Endothelial cell of umbilical vein (primary cell): ENCODE measurements around the gene CTDP1. TPM values are rescaled to one million over a fixed set of nuclear protein-coding genes. Genes with fewer than 3 reads are reported as not detected.

Source experiments
- BruUV-seq: library from RNA; stranded (reverse); fragments of 400-500 nt; replicated peaks from 2 replicates; lab custom pipeline; 2021; lab: Mats Ljungman, UMichigan
- CTCF ChIA-PET: fragments of 300-600, 350-600 bp; sonication (Branson Sonifier 250); formaldehyde crosslinking; loops from one replicate; lab custom pipeline; 2021; ENCODE audit warnings: antibody characterized with exemption, inconsistent platforms; lab: Charles Lee
- POLR2A ChIA-PET: fragments of 300-600, 350-600 bp; sonication (Branson Sonifier 250); formaldehyde crosslinking; loops from one replicate; lab custom pipeline; 2021; ENCODE audit warnings: antibody characterized with exemption, inconsistent platforms; lab: Charles Lee
- DNase-seq: peaks from one replicate; pipeline ENCODE4 v3.0.0-alpha.2; 2011; ENCODE audit warnings: low read depth, low spot score
- FAIRE-seq: peaks from 2 replicates; lab custom pipeline; 2011; peaks lifted over from hg19 to GRCh38; lab: Jason Lieb, UNC
- H2AFZ ChIP-seq: 2 replicates; pipeline ENCODE4 v1.6.0; 2012; ENCODE audit warnings: low read depth, low read length, control low read depth, inconsistent platforms
- H3K27ac ChIP-seq: 2 replicates; pipeline ENCODE4 v1.5.1; 2011; ENCODE audit warnings: low read depth, mild to moderate bottlenecking, control low read depth, low read length, moderate library complexity; ENCODE audit not compliant: insufficient read depth
- H3K27me3 ChIP-seq, 2 experiments: 2 replicates each; pipeline versions ENCODE4 v1.6.0 to v1.6.1; 2011; ENCODE audit warnings: low read length in 2 of 2, mixed read lengths in 1 of 2; ENCODE audit not compliant: control insufficient read depth in 2 of 2, insufficient read depth in 2 of 2
- H3K36me3 ChIP-seq, 2 experiments: 2 replicates in 1 of 2; 3 replicates in 1 of 2; pipeline ENCODE4 v1.5.1; 2011; ENCODE audit warnings: low read length in 2 of 2, mild to moderate bottlenecking in 1 of 2, moderate library complexity in 1 of 2; ENCODE audit not compliant: control insufficient read depth in 2 of 2, insufficient read depth in 2 of 2; ENCODE audit errors: extremely low read depth in 1 of 2
- H3K4me1 ChIP-seq: 3 replicates; pipeline ENCODE4 v1.5.1; 2011; ENCODE audit warnings: mild to moderate bottlenecking, low read length; ENCODE audit not compliant: control insufficient read depth, insufficient read depth; ENCODE audit errors: extremely low read depth
- H3K4me2 ChIP-seq: 2 replicates; pipeline ENCODE4 v1.6.1; 2011; ENCODE audit warnings: low read length, control low read depth, mixed read lengths; ENCODE audit not compliant: insufficient read depth
- H3K4me3 ChIP-seq, 3 experiments: fragments of 200-600 bp in 1 of 3; sonication (generic), shearing (Covaris generic) in 1 of 3; replicated peaks in 1 of 3; 2 replicates each; pipeline ENCODE4 v1.5.1; 2011 to 2016; ENCODE audit warnings: control low read depth in 3 of 3, low read length in 3 of 3, mild to moderate bottlenecking in 2 of 3, inconsistent platforms in 1 of 3, low read depth in 1 of 3, moderate library complexity in 1 of 3; ENCODE audit not compliant: insufficient read depth in 1 of 3
- H3K79me2 ChIP-seq: 2 replicates; pipeline ENCODE4 v1.6.0; 2012; ENCODE audit warnings: low read length, inconsistent platforms; ENCODE audit not compliant: control insufficient read depth, insufficient read depth
- H3K9ac ChIP-seq: replicated peaks from 2 replicates; pipeline ENCODE3; 2011; ENCODE audit warnings: low read length, control low read depth; ENCODE audit not compliant: insufficient read depth; ENCODE audit errors: extremely low read depth
- H3K9me1 ChIP-seq: replicated peaks from 3 replicates; pipeline ENCODE4 v1.6.0; 2011; ENCODE audit warnings: mild to moderate bottlenecking, low read length; ENCODE audit not compliant: control insufficient read depth, insufficient read depth; ENCODE audit errors: extremely low read depth
- H3K9me3 ChIP-seq: replicated peaks from 2 replicates; pipeline ENCODE4 v1.5.1; 2012; ENCODE audit warnings: low read length, inconsistent platforms; ENCODE audit not compliant: control insufficient read depth, insufficient read depth
- H4K20me1 ChIP-seq: replicated peaks from 2 replicates; pipeline ENCODE3; 2011; ENCODE audit warnings: mild to moderate bottlenecking, low read length; ENCODE audit not compliant: control insufficient read depth, insufficient read depth; ENCODE audit errors: extremely low read depth
- CTCF ChIP-seq, 2 donors: IDR thresholded peaks; 1 replicate in 1 of 2; 2 replicates in 1 of 2; pipeline ENCODE4 v1.5.1; 2011; ENCODE audit warnings: low read length in 2 of 2, mild to moderate bottlenecking in 2 of 2, moderate library complexity in 2 of 2, control low read depth in 1 of 2, inconsistent platforms in 1 of 2, low read depth in 1 of 2; ENCODE audit not compliant: insufficient read depth in 1 of 2; ENCODE audit errors: extremely low read depth in 1 of 2
- EZH2 ChIP-seq: IDR thresholded peaks from 2 replicates; pipeline ENCODE4 v1.6.1; 2012; ENCODE audit warnings: borderline replicate concordance, low read depth, mild to moderate bottlenecking, moderate library complexity, low read length, inconsistent platforms; ENCODE audit not compliant: severe bottlenecking
- FOS ChIP-seq: IDR thresholded peaks from 2 replicates; pipeline ENCODE4 v1.6.1; 2011; ENCODE audit warnings: mild to moderate bottlenecking, low read length, moderate library complexity, borderline replicate concordance; ENCODE audit not compliant: insufficient read depth
- GATA2 ChIP-seq: IDR thresholded peaks from 2 replicates; pipeline ENCODE4 v1.7.0; 2011; ENCODE audit warnings: low read depth, mild to moderate bottlenecking, moderate library complexity, mixed read lengths, low read length; ENCODE audit not compliant: insufficient read length, insufficient read depth
- MYC ChIP-seq: IDR thresholded peaks from one replicate; pipeline ENCODE4 v1.6.1; 2011; ENCODE audit warnings: mild to moderate bottlenecking, low read depth, low read length
- dilution Hi-C: fragments of 300-500 bp; cut with MboI; formaldehyde crosslinking; loops from one replicate; pipeline ENCODE4 v1.15.0; 2019; ENCODE audit warnings: low sequenced_read_pairs; ENCODE audit not compliant: extremely low pct_ligation_motif_present
- intact Hi-C: fragments of 100-400 bp; cut with micrococcal nuclease; formaldehyde crosslinking; loops from one replicate; pipeline ENCODE4 v1.10.0; 2022
- polyA plus RNA-seq, 4 experiments: library from polyadenylated mRNA; depleted of rRNA in 3 of 4; stranded (reverse) in 3 of 4; unstranded in 1 of 4; fragments of >200 nt; gene quantifications; 2 replicates each; pipeline versions ENCODE4 v1.2.1 to v1.2.3, GENCODE V29; 2011 to 2012; ENCODE audit warnings: missing spikeins in 1 of 4
- total RNA-seq: library from RNA; stranded (reverse); gene quantifications from 2 replicates; pipeline ENCODE4 v1.2.3, GENCODE V29; 2021
- TF ChIP-seq, protein P1 (sequence below): IDR thresholded peaks from 2 replicates; pipeline ENCODE4 v1.6.1; 2011; ENCODE audit not compliant: insufficient read depth, insufficient read length

The CTDP1 gene
- total and polyA plus RNA-seq, 2 donors (not counting 3 experiments of a cell fraction or from before 2014, with no cell fraction given): 15.3 to 27.6 TPM

- CTCF ChIA-PET: no interaction called here
- intact Hi-C loops (no loop called here), dilution Hi-C loops (no loop called here)
- BruUV-seq: no TSS peak
- POLR2A ChIA-PET: no interaction called here
- no peak for TF ChIP-seq GATA2
- TF ChIP-seq, protein P1, sequence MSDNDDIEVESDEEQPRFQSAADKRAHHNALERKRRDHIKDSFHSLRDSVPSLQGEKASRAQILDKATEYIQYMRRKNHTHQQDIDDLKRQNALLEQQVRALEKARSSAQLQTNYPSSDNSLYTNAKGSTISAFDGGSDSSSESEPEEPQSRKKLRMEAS: no peak
- no peak for TF ChIP-seq CTCF (IDR thresholded peaks at IDR 0.05; ENCODE audit: extremely low read depth in 1 of 2, insufficient read depth in 1 of 2, low read depth in 1 of 2, low read length in 2 of 2)
- TF ChIP-seq MYC: no peak
- no peak for TF ChIP-seq FOS
- TF ChIP-seq EZH2: no peak
- Histone ChIP-seq H3K9ac (no peak overlapping the region), H3K4me1 (no peaks in the 10 kb centered on the region), H2AFZ (no peak overlapping the region), H4K20me1 (no peaks in the 10 kb centered on the region), H3K9me1 (no peaks in the 10 kb centered on the region), H3K79me2 (no peaks in the 10 kb centered on the region), H3K27ac (no peak overlapping the region), H3K36me3 (no peaks in the 10 kb centered on the region), H3K4me3 (no peak overlapping the region), H3K4me2 (no peak overlapping the region), H3K9me3 (no peaks in the 10 kb centered on the region), H3K27me3 (peaks cover 2 to 8% of the 10 kb centered on the region in 2 experiments)
- FAIRE-seq (no peak), DNase-seq (no peak)
Observed at GRCh38 chr18:79632765-79633164, 46.8 kb upstream of the CTDP1 start.
